ENCODE measurements around the gene OR9G1. TPM values are rescaled to one million over a fixed set of nuclear protein-coding genes. Genes with fewer than 3 reads are reported as not detected.

OR9G1 gene
- polyA plus RNA-seq, 4 donors: not detected

Other genes with a start within 250 kb of the OR9G1 start
- gene OR5M3, start 225.7 kb upstream of the OR9G1 start, polyA plus RNA-seq (ENCODE audit: insufficient read length in 4 of 4): not detected
- not detected for gene OR5M8, start 207.7 kb upstream of the OR9G1 start, polyA plus RNA-seq (ENCODE audit: insufficient read length in 4 of 4)
- gene OR5M11, start 155.8 kb upstream of the OR9G1 start, polyA plus RNA-seq (ENCODE audit: insufficient read length in 4 of 4): not detected
- not detected for gene OR5M10, start 121.4 kb upstream of the OR9G1 start, polyA plus RNA-seq (ENCODE audit: insufficient read length in 4 of 4)
- gene OR5M1, start 84.2 kb upstream of the OR9G1 start, polyA plus RNA-seq (ENCODE audit: insufficient read length in 4 of 4): not detected
- gene OR5AP2, start 56.7 kb upstream of the OR9G1 start, polyA plus RNA-seq (ENCODE audit: insufficient read length in 4 of 4): not detected
- gene OR5AR1, start 35.4 kb upstream of the OR9G1 start, polyA plus RNA-seq (ENCODE audit: insufficient read length in 4 of 4): not detected
- gene OR9G4, start 49.6 kb downstream of the OR9G1 start, polyA plus RNA-seq (ENCODE audit: insufficient read length in 4 of 4): not detected